ENCODE data around the gene ZNF530. TPM values are rescaled to one million over a fixed set of nuclear protein-coding genes. Genes with fewer than 3 reads are reported as not detected.

ZNF530 gene
- total and polyA plus RNA-seq, 9 of the 15 experiments (the other 6 are each of a cell fraction or from before 2014, with no cell fraction given): 0.28 to 5.9 (median 4.0) TPM

DNA sequence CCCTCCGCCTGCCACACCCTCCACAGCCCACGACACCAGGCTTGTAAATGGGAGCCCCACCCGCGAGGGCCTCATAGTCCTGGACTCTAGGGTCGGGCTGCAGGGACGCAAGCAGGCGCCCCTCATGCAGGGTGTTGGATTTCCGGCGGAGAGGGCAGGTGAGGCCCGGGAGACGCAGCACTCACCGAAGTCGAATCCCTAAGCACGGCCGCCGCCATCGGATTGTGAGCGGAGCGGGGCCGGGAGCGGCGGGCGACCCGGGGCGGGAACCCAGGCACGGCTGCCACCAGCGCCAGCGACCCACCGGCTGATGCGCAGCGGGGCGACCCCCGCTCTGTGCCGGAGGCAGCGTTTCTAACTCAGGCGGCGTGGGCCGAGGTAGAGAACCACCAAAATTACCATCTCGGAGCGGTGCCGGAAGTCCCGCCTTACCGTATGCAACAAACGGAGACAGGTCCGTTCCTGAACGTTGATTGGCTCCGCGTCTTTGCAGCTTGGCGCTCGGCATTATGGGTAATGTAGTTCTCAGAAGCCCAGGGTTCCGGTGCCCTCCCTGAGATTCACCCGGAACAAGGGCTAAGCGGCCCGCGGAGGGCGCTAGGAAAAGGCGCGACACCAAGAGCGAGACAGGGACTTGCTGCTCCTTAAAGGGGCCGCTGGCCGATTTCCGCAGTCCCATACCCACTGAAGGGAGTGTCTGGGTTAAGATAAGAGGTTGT, 21.0 kb upstream of the ZNF530 start, which contains the start of gene ZNF416 (continued):
- TF ChIP-seq, protein P1, sequence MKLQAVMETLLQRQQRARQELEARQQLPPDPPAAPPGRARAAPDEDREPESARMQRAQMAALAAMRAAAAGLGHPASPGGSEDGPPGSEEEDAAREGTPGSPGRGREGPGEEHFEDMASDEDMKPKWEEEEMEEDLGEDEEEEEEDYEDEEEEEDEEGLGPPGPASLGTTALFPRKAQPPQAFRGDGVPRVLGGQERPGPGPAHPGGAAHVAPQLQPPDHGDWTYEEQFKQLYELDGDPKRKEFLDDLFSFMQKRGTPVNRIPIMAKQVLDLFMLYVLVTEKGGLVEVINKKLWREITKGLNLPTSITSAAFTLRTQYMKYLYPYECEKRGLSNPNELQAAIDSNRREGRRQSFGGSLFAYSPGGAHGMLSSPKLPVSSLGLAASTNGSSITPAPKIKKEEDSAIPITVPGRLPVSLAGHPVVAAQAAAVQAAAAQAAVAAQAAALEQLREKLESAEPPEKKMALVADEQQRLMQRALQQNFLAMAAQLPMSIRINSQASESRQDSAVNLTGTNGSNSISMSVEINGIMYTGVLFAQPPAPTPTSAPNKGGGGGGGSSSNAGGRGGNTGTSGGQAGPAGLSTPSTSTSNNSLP (IDR thresholded peaks at IDR 0.05; ENCODE audit: borderline replicate concordance, low read depth, low read length): no peak
- TF ChIP-seq, protein P2, sequence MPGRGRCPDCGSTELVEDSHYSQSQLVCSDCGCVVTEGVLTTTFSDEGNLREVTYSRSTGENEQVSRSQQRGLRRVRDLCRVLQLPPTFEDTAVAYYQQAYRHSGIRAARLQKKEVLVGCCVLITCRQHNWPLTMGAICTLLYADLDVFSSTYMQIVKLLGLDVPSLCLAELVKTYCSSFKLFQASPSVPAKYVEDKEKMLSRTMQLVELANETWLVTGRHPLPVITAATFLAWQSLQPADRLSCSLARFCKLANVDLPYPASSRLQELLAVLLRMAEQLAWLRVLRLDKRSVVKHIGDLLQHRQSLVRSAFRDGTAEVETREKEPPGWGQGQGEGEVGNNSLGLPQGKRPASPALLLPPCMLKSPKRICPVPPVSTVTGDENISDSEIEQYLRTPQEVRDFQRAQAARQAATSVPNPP (IDR thresholded peaks at IDR 0.05; ENCODE audit: borderline replicate concordance, insufficient read depth, insufficient read length): no peak
- TF ChIP-seq DNMT1 (IDR thresholded peaks at IDR 0.05) (no peak), BHLHE40 (IDR thresholded peaks at IDR 0.05; ENCODE audit: low read length) (no peak), ETV5 (CRISPR knock-in tag; IDR thresholded peaks at IDR 0.05; ENCODE audit: low read depth) (peak; percentile 69), FOXP1 (CRISPR knock-in tag; IDR thresholded peaks at IDR 0.05) (no peak), GTF2F1 (IDR thresholded peaks at IDR 0.05; ENCODE audit: low read depth, low read length) (no peak), DACH1 (IDR thresholded peaks at IDR 0.05; ENCODE audit: partially characterized antibody) (no peak), DIDO1 (tag; IDR thresholded peaks at IDR 0.05; ENCODE audit: low read depth) (no peak), ZNF282 (CRISPR knock-in tag; IDR thresholded peaks at IDR 0.05) (no peak)
- TF ChIP-seq, protein P3, sequence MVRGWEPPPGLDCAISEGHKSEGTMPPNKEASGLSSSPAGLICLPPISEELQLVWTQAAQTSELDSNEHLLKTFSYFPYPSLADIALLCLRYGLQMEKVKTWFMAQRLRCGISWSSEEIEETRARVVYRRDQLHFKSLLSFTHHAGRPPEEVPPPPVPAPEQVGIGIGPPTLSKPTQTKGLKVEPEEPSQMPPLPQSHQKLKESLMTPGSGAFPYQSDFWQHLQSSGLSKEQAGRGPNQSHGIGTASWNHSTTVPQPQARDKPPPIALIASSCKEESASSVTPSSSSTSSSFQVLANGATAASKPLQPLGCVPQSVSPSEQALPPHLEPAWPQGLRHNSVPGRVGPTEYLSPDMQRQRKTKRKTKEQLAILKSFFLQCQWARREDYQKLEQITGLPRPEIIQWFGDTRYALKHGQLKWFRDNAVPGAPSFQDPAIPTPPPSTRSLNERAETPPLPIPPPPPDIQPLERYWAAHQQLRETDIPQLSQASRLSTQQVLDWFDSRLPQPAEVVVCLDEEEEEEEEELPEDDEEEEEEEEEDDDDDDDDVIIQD (CRISPR knock-in tag; IDR thresholded peaks at IDR 0.05): no peak
- TF ChIP-seq, protein P4, sequence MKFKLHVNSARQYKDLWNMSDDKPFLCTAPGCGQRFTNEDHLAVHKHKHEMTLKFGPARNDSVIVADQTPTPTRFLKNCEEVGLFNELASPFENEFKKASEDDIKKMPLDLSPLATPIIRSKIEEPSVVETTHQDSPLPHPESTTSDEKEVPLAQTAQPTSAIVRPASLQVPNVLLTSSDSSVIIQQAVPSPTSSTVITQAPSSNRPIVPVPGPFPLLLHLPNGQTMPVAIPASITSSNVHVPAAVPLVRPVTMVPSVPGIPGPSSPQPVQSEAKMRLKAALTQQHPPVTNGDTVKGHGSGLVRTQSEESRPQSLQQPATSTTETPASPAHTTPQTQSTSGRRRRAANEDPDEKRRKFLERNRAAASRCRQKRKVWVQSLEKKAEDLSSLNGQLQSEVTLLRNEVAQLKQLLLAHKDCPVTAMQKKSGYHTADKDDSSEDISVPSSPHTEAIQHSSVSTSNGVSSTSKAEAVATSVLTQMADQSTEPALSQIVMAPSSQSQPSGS (CRISPR knock-in tag; IDR thresholded peaks at IDR 0.05): no peak
- TF ChIP-seq, protein P5, sequence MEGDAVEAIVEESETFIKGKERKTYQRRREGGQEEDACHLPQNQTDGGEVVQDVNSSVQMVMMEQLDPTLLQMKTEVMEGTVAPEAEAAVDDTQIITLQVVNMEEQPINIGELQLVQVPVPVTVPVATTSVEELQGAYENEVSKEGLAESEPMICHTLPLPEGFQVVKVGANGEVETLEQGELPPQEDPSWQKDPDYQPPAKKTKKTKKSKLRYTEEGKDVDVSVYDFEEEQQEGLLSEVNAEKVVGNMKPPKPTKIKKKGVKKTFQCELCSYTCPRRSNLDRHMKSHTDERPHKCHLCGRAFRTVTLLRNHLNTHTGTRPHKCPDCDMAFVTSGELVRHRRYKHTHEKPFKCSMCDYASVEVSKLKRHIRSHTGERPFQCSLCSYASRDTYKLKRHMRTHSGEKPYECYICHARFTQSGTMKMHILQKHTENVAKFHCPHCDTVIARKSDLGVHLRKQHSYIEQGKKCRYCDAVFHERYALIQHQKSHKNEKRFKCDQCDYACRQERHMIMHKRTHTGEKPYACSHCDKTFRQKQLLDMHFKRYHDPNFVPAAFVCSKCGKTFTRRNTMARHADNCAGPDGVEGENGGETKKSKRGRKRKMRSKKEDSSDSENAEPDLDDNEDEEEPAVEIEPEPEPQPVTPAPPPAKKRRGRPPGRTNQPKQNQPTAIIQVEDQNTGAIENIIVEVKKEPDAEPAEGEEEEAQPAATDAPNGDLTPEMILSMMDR (IDR thresholded peaks at IDR 0.05 in 2 of 3, conservative IDR thresholded peaks at IDR 0.05 in 1 of 3; ENCODE audit: insufficient read depth in 2 of 3, low read depth in 1 of 3, low read length in 3 of 3): peak; percentile 19 to 35 (median 23); a peak in 2 of 6 replicates
- TF ChIP-seq, protein P6, sequence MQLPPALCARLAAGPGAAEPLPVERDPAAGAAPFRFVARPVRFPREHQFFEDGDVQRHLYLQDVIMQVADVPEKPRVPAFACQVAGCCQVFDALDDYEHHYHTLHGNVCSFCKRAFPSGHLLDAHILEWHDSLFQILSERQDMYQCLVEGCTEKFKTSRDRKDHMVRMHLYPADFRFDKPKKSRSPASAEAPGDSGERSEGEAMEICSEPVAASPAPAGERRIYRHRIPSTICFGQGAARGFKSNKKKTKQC (CRISPR knock-in tag; IDR thresholded peaks at IDR 0.05): no peak
- TF ChIP-seq, protein P7, sequence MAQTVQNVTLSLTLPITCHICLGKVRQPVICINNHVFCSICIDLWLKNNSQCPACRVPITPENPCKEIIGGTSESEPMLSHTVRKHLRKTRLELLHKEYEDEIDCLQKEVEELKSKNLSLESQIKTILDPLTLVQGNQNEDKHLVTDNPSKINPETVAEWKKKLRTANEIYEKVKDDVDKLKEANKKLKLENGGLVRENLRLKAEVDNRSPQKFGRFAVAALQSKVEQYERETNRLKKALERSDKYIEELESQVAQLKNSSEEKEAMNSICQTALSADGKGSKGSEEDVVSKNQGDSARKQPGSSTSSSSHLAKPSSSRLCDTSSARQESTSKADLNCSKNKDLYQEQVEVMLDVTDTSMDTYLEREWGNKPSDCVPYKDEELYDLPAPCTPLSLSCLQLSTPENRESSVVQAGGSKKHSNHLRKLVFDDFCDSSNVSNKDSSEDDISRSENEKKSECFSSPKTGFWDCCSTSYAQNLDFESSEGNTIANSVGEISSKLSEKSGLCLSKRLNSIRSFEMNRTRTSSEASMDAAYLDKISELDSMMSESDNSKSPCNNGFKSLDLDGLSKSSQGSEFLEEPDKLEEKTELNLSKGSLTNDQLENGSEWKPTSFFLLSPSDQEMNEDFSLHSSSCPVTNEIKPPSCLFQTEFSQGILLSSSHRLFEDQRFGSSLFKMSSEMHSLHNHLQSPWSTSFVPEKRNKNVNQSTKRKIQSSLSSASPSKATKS (CRISPR knock-in tag; IDR thresholded peaks at IDR 0.05): no peak

Data from K562 (cell line).